Amniotic epithelial cell (primary cell): ENCODE data around the gene MYO16.

Source experiments
- DNase-seq: peaks from one replicate; pipeline ENCODE4 v3.0.0-alpha.2; 2010; ENCODE audit warnings: low read depth

Gene MYO16

DNA sequence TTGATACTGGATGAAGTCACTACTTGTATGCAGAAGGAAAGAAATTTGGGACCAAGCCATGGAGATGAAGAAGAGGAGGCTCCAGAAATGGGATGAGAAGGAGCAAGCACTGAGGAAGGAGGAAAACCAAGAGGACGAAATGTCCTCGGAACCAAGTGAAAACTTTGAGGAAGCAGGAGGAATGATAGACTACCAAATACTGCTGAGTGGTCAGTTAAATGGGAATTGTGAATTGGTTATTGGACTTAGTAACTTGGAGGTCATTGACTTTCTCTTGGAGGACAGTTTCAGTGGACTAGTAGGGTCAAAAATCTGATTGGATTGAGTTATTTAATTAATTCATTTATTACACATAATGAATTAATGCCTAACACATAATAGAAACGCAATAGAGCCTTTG is 167.9 kb downstream of the MYO16 start:
- DNase-seq, result no peak

GRCh38 chr13:108807841-108808240 is 178.4 kb downstream of the MYO16 start:
- no peak for DNase-seq

GRCh38 chr13:108812165-108812564 is 182.8 kb downstream of the MYO16 start:
- no peak for DNase-seq

DNA sequence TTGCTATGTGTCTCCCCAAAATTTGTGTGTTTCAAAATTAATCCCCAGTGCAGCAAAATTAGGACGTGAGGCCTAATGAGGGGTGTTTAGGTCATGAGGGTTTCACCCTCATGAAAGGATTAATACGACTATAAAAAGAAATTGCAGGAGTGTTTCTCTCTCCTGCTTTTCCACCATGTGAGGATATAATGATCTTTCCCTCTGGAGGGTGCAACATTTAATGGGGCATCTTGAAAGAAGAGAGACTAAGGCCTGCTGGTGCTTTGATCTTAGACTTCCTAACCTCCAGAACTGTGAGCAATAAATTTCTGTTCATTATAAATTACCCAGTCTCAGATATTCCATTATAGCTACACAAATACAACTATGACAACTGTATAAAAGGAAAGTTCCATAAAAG is 183.2 kb downstream of the MYO16 start:
- no peak for DNase-seq

DNA sequence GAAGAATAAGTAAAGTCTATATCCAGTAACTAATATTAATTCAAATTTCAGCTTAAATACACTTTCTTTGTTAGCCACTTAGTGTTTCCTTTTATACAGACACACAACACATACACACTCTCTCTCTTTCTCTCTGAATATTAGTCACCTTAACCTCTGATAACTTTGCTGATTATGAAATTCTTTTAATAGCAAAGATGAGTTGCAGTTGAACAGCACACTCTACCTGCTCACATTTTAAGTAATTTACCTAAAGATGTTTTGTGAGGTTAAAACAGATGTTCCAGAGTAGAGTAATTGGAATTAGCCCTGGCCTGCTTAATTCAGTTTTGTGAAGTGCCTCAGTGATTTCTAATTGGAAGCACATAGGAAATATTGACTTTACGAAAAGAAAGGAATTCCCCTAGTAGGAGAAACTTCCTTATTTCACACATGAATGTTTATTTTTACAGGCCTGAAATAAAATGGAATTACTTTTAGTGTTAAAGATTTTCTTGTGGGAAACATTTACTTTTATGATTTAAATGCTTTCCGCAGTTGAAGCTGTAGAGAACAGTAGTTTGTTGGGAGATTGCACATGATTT is 184.3 kb downstream of the MYO16 start:
- peak; percentile 11 for DNase-seq

GRCh38 chr13:108816375-108816774 is 187.0 kb downstream of the MYO16 start:
- DNase-seq, result peak; percentile 59

DNA sequence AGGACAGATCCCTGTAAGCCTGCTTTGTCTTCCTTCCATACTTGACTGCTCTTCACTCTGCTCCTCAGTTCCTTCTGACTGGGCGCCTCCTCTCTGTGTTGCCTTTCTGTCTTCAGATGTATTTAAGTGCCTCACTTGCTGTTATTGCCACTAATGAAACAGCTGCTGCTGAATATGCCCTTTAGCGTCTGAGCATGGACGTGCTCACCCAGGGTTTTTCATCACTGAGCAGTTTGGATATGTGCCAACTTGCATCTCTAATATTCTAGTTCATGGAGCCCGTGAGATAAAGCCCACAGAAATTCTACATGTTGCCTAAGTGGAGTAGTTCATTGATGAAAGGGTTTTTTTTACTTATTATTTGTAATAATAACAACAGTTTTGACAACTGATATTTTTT is 198.2 kb downstream of the MYO16 start:
- no peak for DNase-seq

DNA sequence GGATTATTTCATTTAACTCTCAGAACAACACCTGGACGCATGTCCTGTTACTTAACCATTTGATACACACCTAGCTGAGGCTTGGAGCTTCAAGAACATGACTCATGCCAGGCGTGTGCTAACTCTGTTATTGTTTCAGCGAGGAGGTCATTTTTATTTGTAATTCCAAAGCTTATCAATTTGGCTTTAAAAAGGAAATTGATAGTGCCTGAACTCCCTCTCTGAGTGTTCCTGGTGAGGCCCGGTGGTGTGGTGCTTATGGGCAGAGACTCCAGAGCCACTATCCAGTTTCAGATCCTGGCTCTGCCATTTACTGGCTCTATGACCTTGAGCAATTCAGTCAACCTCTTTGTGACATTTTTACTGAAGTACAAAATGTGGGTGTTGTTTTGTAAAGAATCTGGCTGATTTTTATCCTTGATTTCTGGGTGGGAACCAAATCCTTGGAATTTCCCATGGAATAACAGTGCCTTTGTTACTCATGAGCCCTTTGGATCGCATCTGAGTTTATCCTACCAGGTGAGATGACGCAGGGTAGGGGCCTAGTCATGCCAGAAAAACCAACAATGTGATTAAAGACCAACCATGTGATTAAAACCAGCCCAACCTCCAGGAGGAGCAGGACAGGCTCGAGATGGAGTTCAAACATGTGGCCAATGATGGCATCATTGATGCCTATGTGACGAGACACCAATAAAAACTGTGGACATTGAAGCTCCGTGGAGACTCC is 198.8 kb downstream of the MYO16 start:
- DNase-seq, result no peak

- DNase-seq, result no peak
Observed at GRCh38 chr13:108830916-108831315, 201.5 kb downstream of the MYO16 start.

DNA sequence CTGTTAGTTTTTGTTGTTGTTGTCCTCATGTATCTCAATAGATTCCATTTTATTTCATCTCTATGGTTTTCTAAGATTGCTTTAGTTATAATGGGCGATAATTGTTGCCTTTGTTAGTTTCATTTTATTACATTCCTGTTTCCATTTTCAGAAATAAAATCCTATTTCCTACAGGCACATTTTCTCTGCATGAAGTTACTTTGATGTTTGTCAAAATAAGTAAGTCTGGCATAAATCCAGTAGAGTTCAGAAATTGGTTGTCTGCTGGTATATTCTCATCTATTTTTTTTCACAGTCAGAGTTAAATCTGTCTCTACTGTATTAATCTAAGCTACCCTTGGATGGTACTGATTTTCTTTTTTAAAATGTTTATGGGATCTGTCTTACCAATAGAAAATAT is 204.1 kb downstream of the MYO16 start:
- no peak for DNase-seq

DNA sequence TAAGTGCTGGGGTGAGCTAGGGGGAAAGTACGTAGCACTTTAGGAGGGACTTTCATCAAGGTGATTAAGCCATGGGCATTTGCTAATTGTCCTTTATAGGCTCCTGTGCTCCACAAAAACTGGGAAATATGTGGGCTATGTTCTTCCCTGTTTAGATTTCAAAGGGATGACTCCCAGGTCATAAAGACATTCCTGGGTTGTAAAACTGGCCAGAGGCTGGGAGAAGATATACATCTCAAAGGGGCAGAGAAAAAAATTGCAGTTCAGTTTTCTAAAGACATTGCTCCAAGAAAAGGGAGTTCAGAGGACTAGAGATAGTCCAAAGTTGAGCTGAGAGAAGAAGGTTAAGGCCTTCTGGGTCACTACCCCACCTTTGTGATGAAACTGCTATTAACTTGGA is 204.8 kb downstream of the MYO16 start:
- DNase-seq, result peak; percentile 4

DNA sequence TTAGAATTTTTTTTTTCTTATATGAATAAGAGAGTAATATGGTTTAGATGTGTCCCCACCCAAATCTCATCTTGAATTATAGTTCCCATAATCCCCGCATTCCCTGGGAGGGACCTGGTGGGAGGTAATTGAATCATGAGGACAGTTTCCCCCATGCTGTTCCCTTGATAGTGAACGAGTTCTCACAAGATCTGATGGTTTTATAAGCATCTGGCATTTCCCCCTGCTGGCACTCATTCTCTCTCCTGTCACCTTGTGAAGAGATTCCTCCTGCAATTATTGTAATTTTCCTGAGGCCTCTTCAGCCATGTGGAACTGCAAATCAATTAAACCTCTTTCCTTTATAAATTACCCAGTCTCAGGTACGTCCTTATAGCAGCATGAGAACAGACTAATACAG is 205.7 kb downstream of the MYO16 start:
- no peak for DNase-seq

DNA sequence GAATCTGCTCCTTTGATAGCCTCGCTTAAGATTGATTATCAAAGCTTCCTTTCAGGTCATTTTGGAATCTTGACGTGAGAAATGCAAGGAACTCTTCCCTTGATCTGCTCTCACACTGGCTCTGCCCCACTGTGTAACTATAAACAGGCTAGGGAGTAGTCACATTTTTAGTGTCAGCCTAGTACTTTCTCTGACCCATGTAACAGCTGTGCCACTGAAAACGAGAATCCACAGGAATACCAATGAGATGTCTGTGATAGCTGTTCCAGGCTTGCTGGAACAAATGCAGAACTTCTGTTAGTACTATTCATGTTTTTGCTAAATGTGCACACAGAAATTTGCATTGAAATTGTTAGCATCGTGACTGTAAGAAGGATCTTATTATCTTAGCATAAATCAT is 221.3 kb downstream of the MYO16 start:
- no peak for DNase-seq

DNA sequence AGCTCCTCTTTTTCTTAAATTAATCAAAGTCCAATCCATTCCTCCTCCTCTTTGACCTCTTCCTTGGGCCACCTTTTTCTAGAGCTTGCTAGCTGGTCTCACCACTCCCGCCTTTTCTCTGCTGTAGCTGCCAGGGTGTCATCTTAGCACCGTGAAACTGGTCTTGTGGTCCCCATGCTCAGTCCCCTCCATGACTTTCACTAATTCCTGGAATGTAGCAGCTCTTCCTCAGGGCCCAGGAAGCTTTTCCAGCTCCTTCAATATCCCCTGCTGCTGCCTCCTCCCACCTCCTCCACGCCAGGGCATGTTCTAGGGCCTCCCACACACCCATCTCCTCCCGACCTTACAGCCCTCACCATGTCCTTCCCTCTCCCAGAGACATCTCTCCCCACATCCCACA is 222.2 kb downstream of the MYO16 start:
- DNase-seq, result no peak

- DNase-seq, result no peak
Observed at GRCh38 chr13:108853031-108853430, 223.6 kb downstream of the MYO16 start.

DNA sequence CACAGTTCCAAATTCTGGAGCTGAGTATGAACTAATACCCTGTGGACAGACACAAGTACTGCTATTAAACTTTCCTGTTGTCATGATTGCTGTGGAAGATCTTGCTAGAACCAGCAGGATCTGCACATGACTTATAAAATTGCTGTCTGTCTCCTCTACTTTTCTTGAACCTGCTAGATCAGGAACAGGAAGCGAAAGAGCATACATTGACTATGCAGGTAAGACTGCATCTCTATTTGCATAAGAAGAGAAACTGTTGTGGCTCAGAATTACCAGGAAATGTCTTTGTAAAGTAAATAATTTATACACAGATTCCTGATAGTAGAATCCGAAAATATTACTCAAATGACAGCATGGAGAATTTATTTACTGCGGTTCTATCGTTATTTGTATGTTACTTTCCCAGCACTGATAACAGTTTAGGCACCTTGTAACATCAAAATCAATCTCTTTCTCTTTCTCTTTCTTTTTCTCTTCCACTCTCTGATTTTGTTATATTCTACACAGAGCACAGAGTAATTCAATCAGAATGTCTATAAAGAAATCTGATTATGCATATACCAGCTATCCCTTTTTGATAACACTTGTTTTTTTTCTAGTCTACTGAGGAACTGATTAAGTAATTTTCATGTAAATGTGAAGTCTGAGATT is 226.5 kb downstream of the MYO16 start:
- DNase-seq, result no peak

DNA sequence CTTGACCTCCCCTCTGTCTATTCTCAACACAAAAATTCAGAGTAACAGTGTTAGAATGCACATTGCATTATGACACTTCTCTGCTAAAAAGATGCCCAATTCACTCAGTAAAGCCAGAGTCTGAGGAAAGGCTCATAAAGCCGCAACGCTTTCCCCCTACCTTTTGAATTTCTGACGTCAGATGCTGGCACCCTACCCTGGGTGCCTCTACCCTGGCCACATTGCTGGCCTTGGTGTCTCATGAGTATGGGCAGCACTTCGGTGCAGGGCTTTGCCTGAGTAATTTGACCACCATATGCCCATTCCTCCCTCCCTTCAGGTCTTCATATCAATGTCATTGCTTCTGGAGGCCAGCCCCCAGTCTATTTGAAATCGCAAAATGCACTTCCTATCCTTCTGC is 229.3 kb downstream of the MYO16 start:
- DNase-seq, result no peak

GRCh38 chr13:108859197-108860012 is 230.0 kb downstream of the MYO16 start:
- peak; percentile 73 for DNase-seq

DNA sequence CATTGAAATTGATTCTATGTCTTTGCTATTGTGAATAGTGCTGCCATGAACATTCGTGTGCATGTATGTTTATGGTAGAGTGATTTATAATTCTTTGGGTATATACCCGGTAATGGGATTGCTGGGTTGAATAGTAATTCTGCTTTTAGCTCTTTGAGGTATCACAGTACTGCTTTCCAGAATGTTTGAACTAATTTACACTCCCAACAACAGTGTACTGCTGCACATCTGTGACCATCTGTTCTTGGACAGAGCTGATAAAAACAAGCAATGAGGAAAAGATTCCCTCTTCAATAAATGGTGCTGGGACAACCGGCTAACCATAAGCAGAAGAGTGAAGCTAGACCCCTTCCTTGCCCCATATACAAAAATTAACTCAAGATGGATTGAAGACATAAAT is 231.0 kb downstream of the MYO16 start:
- DNase-seq, result no peak

DNA sequence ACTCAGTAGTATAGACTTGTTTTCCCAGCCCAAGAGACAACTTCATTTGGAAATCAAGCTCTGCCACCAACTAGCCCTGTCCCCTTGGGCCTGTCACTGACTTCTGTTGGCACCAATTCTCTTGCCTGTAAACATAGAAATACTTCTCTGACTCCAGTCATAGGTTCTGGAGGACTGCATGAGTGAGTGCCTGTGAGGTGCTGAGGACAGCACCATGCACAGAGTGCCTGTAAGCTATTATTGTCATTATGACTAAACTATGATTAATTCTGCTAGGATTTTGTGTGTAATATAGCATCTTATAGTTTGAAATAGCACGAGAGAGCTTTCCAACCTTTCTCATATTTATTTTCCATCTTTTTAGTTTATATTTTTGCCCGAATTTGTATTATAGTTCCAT is 247.9 kb downstream of the MYO16 start:
- DNase-seq, result peak; percentile 13

DNA sequence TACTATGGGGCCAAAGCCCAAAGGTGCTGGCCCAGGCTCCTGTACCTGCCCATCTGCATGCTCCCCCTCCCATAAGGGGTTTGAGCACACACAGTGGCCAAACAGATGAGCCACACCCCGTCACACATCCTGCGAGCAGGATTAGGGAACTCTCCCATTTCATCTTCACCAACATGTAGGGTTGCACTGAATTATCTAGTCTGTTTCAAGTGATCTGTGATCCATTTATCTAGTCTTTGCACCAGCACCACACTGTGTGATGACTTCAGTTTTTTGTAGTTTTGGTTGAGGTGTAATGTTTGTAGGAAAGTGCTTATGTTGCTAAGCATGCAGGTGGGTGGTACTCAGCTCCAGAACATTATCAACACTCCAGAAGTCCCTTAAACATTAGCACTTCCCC is 249.3 kb downstream of the MYO16 start:
- DNase-seq, result no peak

- DNase-seq, result no peak
Observed at GRCh38 chr13:108889324-108889984, 260.0 kb downstream of the MYO16 start.
